Kidney (tissue), 14 donors: ENCODE data around the gene ADAM10. TPM values are rescaled to one million over a fixed set of nuclear protein-coding genes. Genes with fewer than 3 reads are reported as not detected.
"Not testable (repeated sequence)": the region's sequence is repeated elsewhere in the genome, so short reads cannot be mapped to it uniquely, and the experiment has no call there.

Source experiments
- DNase-seq, 5 donors: peaks; one replicate each; pipeline ENCODE4 v3.0.0-alpha.2; 2013 to 2020
- FAIRE-seq: peaks from 2 replicates; lab custom pipeline; 2012; peaks lifted over from hg19 to GRCh38; lab: Jason Lieb, UNC
- H3K27ac ChIP-seq, 2 donors: one replicate each; pipeline ENCODE4 v1.7.0; 2013; ENCODE audit warnings: low read depth in 2 of 2, low read length in 2 of 2, inconsistent platforms in 1 of 2
- H3K27me3 ChIP-seq: one replicate; pipeline ENCODE4 v1.7.1; 2013; ENCODE audit warnings: low read length, inconsistent platforms; ENCODE audit not compliant: control insufficient read depth, insufficient read depth
- H3K36me3 ChIP-seq, 3 donors: one replicate each; pipeline versions ENCODE4 v1.7.0 to v1.7.1; 2013; ENCODE audit warnings: low read length in 3 of 3, control low read depth in 1 of 3, inconsistent platforms in 1 of 3; ENCODE audit not compliant: insufficient read depth in 3 of 3, control insufficient read depth in 2 of 3
- H3K4me1 ChIP-seq, 3 donors: one replicate each; pipeline versions ENCODE4 v1.7.0 to v1.7.1; 2013; ENCODE audit warnings: low read length in 3 of 3, inconsistent platforms in 1 of 3, low read depth in 1 of 3; ENCODE audit not compliant: control insufficient read depth in 2 of 3, insufficient read depth in 2 of 3
- H3K4me3 ChIP-seq, 3 donors: one replicate each; pipeline versions ENCODE4 v1.7.0 to v1.8.1; 2013; ENCODE audit warnings: low read length in 3 of 3, control low read depth in 1 of 3, inconsistent platforms in 1 of 3
- H3K9ac ChIP-seq, 3 donors: one replicate each; pipeline versions ENCODE4 v1.7.0 to v1.7.1; 2013; ENCODE audit warnings: low read length in 3 of 3, control low read depth in 1 of 3, inconsistent platforms in 1 of 3
- H3K9me3 ChIP-seq, 3 donors: one replicate each; pipeline versions ENCODE4 v1.7.0 to v1.7.1; 2013; ENCODE audit warnings: low read length in 3 of 3, control low read depth in 1 of 3, inconsistent platforms in 1 of 3; ENCODE audit not compliant: control insufficient read depth in 2 of 3, insufficient read depth in 1 of 3
- intact Hi-C: fragments of 100-400 bp; cut with DNase I; formaldehyde crosslinking; loops from one replicate; pipeline ENCODE4 v1.11.1; 2022
- polyA plus RNA-seq: library from polyadenylated mRNA; stranded (reverse); fragments of 350-450 nt; fragmentation: Illumina TruSeq; extraction: RNeasy Lipid Tissue Mini Kit (QIAGEN cat#74804); gene quantifications from one replicate; pipeline ENCODE4 v1.2.3, GENCODE V29; 2014; ENCODE audit warnings: low read depth, low replicate concordance; ENCODE audit not compliant: insufficient read depth
- total RNA-seq: library from RNA; stranded (reverse); fragmentation: NEBNext Ultra II Directional; extraction: Animal tissue kit (Norgen Biotek cat#: 25700); gene quantifications from one replicate; pipeline ENCODE4 v1.2.1, GENCODE V29; 2021
- TF ChIP-seq, protein P1 (sequence below): IDR thresholded peaks from 3 replicates; pipeline ENCODE4 v1.5.1; 2012; ENCODE audit warnings: mild to moderate bottlenecking, moderate library complexity, borderline replicate concordance; ENCODE audit not compliant: insufficient read depth; ENCODE audit errors: extremely low read depth
- donor health status: control.
- donor health status: control.
- donor health status: control.
- donor health status: control.
- donor health status: control.
- donor health status: DM: yes; HTN: yes; CAD: no.
- donor health status: Normal renal cell carcinoma (clear cell type).

The ADAM10 gene
- total and polyA plus RNA-seq, 2 donors from 2014 or later = 19.5 to 235 TPM

DNA sequence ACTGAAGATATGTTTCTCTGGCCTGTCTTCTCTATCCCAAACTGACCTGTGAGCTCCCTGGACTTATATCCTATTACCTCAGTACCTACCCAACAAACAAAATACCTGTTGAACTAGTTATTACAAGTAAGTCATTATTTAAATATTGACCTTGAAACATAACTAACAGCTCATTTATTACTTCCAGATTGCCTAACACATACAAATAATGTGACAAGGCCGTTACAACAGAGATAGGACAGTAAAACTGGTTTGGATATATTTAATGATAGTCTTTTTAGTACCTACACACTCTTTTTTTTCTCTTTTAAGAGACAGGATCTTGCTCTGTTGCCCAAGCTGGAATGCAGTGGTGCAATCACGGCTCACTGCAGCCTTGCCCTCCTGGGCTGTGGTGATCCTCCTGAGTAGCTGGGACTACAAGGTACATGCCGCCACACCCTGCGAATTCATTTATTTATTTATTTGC, 145.0 kb downstream of the ADAM10 start:
- DNase-seq (no peak), FAIRE-seq (no peak)
- H3K9ac ChIP-seq = no peak overlapping the region
- H3K9me3 ChIP-seq = no peaks in the 10 kb centered on the region
- no peaks in the 10 kb centered on the region for H3K27me3 ChIP-seq
- TF ChIP-seq, protein P1, sequence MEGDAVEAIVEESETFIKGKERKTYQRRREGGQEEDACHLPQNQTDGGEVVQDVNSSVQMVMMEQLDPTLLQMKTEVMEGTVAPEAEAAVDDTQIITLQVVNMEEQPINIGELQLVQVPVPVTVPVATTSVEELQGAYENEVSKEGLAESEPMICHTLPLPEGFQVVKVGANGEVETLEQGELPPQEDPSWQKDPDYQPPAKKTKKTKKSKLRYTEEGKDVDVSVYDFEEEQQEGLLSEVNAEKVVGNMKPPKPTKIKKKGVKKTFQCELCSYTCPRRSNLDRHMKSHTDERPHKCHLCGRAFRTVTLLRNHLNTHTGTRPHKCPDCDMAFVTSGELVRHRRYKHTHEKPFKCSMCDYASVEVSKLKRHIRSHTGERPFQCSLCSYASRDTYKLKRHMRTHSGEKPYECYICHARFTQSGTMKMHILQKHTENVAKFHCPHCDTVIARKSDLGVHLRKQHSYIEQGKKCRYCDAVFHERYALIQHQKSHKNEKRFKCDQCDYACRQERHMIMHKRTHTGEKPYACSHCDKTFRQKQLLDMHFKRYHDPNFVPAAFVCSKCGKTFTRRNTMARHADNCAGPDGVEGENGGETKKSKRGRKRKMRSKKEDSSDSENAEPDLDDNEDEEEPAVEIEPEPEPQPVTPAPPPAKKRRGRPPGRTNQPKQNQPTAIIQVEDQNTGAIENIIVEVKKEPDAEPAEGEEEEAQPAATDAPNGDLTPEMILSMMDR = no peak
- no peak overlapping the region for H3K4me3 ChIP-seq
- no peaks in the 10 kb centered on the region for H3K4me1 ChIP-seq
- intact Hi-C loops = no loop called here
- peak overlapping the region in 1 of 2 donors; percentile 5 for H3K27ac ChIP-seq
- H3K36me3 ChIP-seq = peaks cover 0 to 7% (median 0%) of the 10 kb centered on the region in 3 donors

- H3K36me3 ChIP-seq, H3K4me3 ChIP-seq, H3K27me3 ChIP-seq, intact Hi-C loops, DNase-seq, H3K27ac ChIP-seq, H3K9me3 ChIP-seq, FAIRE-seq, H3K4me1 ChIP-seq, H3K9ac ChIP-seq: not testable (repeated sequence)
These were observed 145.6 kb downstream of the ADAM10 start for GRCh38 chr15:58603927-58604326.

DNA sequence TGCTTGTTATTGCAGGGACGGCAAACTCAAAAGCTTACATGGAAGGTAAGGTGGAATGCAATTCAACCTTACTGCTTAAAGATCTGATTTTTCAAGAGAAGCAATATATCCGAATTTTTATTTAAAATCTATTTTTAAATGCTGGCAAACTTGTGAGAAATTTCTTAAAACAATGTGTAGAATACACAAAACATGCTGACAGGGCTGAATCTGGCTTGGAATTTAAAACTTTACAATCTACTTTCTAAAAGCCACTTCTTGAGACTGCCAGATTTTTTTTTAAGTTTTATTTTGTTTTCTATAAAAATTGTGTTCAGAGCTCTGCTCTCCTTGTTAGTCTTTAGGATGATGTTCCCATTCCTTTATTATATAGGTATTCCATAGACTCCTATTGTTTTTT, 146.7 kb downstream of the ADAM10 start:
- intact Hi-C loops = no loop called here
- Histone ChIP-seq H3K27ac (no peak overlapping the region), H3K4me3 (no peak overlapping the region), H3K4me1 (no peaks in the 10 kb centered on the region), H3K9ac (no peak overlapping the region), H3K9me3 (no peaks in the 10 kb centered on the region), H3K36me3 (peaks cover 0 to 5% (median 3%) of the 10 kb centered on the region in 3 donors), H3K27me3 (no peaks in the 10 kb centered on the region)
- DNase-seq = no peak
- no peak for FAIRE-seq
- TF ChIP-seq, protein P1 = no peak

- no peak overlapping the region for H3K9ac ChIP-seq
- TF ChIP-seq, protein P1 = no peak
- no peak overlapping the region for H3K27ac ChIP-seq
- peaks cover 0 to 5% (median 5%) of the 10 kb centered on the region in 3 donors for H3K36me3 ChIP-seq
- no peaks in the 10 kb centered on the region for H3K9me3 ChIP-seq
- H3K4me1 ChIP-seq = no peaks in the 10 kb centered on the region
- no peaks in the 10 kb centered on the region for H3K27me3 ChIP-seq
- intact Hi-C loops = no loop called here
- FAIRE-seq = no peak
- H3K4me3 ChIP-seq = no peak overlapping the region
- no peak for DNase-seq
These were observed 150.7 kb downstream of the ADAM10 start for GRCh38 chr15:58598829-58599210.
